ENCODE data around the gene AOPEP.
A peak's percentile ranks its signal among the peaks of the same experiment; 100 is the strongest.

DNA sequence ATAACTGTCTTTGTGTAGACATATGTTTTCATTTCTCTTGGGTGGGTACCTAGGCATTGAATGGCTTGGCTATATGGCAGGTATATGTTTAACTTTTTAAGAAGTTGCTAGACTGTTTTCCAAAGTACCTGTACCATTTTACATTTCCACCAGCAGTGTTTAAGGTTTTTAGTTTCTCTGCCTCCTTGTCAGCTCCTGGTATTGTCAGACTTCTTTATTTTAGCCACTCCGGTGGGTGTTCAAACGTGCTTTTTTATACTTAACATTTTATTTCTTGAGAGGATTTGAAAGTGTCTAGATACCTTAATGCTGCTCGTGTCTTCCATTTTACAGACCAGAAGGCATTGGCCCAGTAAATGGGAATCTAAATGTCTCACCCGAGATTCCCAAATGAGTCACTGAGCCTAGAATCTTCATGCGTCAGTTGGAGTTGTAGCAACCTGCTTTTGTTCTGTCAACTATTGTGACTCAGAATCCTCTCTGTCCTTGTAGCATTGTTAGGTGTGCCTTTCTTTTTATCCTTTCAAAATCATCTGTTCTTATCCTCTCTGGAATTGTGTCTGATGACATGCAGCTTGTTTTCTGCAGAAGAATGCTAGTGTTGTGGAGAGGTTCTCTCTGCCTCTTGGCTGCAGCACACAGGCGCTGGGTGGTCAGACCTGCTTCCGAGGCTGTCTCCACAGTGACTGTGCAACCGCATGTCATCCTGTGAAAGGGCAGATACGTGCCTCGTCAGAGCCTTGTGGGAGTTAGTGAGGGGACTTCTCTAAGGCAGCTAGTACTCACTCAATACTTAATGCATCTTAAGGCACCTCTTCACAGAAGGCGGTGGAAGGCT is 291.8 kb downstream of the AOPEP start:
- no peak for TF ChIP-seq EP300 (IDR thresholded peaks at IDR 0.05)
- TF ChIP-seq, protein P1, sequence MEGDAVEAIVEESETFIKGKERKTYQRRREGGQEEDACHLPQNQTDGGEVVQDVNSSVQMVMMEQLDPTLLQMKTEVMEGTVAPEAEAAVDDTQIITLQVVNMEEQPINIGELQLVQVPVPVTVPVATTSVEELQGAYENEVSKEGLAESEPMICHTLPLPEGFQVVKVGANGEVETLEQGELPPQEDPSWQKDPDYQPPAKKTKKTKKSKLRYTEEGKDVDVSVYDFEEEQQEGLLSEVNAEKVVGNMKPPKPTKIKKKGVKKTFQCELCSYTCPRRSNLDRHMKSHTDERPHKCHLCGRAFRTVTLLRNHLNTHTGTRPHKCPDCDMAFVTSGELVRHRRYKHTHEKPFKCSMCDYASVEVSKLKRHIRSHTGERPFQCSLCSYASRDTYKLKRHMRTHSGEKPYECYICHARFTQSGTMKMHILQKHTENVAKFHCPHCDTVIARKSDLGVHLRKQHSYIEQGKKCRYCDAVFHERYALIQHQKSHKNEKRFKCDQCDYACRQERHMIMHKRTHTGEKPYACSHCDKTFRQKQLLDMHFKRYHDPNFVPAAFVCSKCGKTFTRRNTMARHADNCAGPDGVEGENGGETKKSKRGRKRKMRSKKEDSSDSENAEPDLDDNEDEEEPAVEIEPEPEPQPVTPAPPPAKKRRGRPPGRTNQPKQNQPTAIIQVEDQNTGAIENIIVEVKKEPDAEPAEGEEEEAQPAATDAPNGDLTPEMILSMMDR (IDR thresholded peaks at IDR 0.05): no peak
- TF ChIP-seq POLR2A (IDR thresholded peaks at IDR 0.05): no peak
- TF ChIP-seq POLR2AphosphoS5 (IDR thresholded peaks at IDR 0.05): peak in 2 of 3 donors; percentile 21 to 25
